GM18870 (cell line): Measurements from ENCODE around the gene TNS4.
"Not testable (repeated sequence)": the region's sequence is repeated elsewhere in the genome, so short reads cannot be mapped to it uniquely, and the experiment has no call there.

Experiments used
- ATAC-seq: cut with Tn5 transposase; IDR thresholded peaks from one replicate; pipeline ENCODE4 v1.9.1; 2021; ENCODE audit warnings: moderate library complexity; ENCODE audit not compliant: unreplicated experiment

Gene TNS4

GRCh38 chr17:40501499-40501911 lies at the start of gene TNS4:
Gene TNS4 (minus strand): TSS chr17:40501623. CDS start chr17:40496425, 5,198 bp downstream.
- no peak for ATAC-seq

- no peak for ATAC-seq
Measured at GRCh38 chr17:40550608-40551007, 49.2 kb upstream of the TNS4 start.

GRCh38 chr17:40548982-40549685 lies 47.7 kb upstream of the TNS4 start:
- no peak for ATAC-seq

GRCh38 chr17:40548491-40548981 lies 47.1 kb upstream of the TNS4 start:
- ATAC-seq = no peak

- no peak for ATAC-seq
Measured at GRCh38 chr17:40547785-40548478, 46.5 kb upstream of the TNS4 start.

GRCh38 chr17:40547079-40547784 lies 45.8 kb upstream of the TNS4 start:
- ATAC-seq = no peak

- not testable (repeated sequence) for ATAC-seq
Measured at GRCh38 chr17:40546497-40546896, 45.1 kb upstream of the TNS4 start.

- ATAC-seq = no peak
Measured at GRCh38 chr17:40545660-40546059, 44.2 kb upstream of the TNS4 start.

- ATAC-seq = peak; percentile 73
Measured at GRCh38 chr17:40542558-40543411, 41.4 kb upstream of the TNS4 start.

GRCh38 chr17:40541873-40542557 lies 40.6 kb upstream of the TNS4 start:
- no peak for ATAC-seq

- no peak for ATAC-seq
Measured at GRCh38 chr17:40541060-40541872, 39.8 kb upstream of the TNS4 start.

- no peak for ATAC-seq
Measured at GRCh38 chr17:40540448-40540847, 39.0 kb upstream of the TNS4 start.

- ATAC-seq = no peak
Measured at GRCh38 chr17:40539711-40540411, 38.4 kb upstream of the TNS4 start.

GRCh38 chr17:40538936-40539705 lies 37.7 kb upstream of the TNS4 start:
- ATAC-seq = no peak

GRCh38 chr17:40538019-40538935 lies 36.9 kb upstream of the TNS4 start:
- no peak for ATAC-seq

- ATAC-seq = no peak
Measured at GRCh38 chr17:40536295-40537171, 35.1 kb upstream of the TNS4 start.
